ENCODE data around the gene SLC44A3. TPM values are rescaled to one million over a fixed set of nuclear protein-coding genes. Genes with fewer than 3 reads are reported as not detected.
A peak's percentile ranks its signal among the peaks of the same experiment; 100 is the strongest.

The SLC44A3 gene
- total and polyA plus RNA-seq, 11 donors: 1.3 to 8.8 (median 5.8) TPM

DNA sequence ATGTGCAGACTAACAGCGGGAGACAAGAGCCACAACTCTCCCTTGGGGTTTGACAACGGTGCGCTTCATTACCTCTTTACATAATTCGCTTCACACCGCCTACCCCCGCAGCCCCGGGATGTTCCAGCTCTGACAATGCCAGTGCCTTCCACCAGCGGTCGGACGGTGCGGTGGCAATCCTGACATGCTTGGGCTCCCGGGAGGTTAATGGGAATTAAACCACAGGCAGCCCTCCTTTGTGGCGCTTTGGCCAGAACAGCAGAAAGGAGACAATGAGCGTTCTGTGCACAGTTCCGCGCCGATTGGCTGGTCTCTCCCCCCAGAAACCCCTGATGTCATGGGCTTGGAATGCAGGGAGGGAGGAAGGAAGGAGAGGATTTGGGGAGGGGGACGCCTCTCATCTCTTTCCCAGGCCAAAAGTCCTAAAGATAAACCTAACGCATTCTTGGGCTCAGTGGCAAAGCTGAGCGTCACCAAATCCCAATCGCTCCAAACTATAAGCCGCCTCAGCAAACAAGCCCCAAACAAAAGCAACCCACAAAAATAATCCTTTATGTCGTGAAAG, 105.5 kb downstream of the SLC44A3 start:
- intact Hi-C loops (cut with DNase I): loop anchor here (1.0 to 10.0 kb wide), 13 partner anchors 37 to 119 kb away; no protein-coding TSS in a partner anchor
- Histone ChIP-seq H3K36me3 (peaks cover 0 to 3% (median 0%) of the 10 kb centered on the region in 9 donors), H3K27me3 (peaks cover 0 to 24% (median 0%) of the 10 kb centered on the region in 9 donors), H3K9me3 (no peaks in the 10 kb centered on the region), H3K27ac (peak overlapping the region; percentile 95 to 100 (median 97)), H3K4me1 (peaks cover 8 to 72% (median 55%) of the 10 kb centered on the region in 12 donors), H3K4me3 (peak overlapping the region; percentile 69 to 95 (median 80))
- 0 to 1% (median 1%) methylated on average over 20 to 23 of the region's 23 CpGs for WGBS, 4 donors
- DNase-seq: peak; percentile 73 to 87 (median 82)
- TF ChIP-seq, protein P1, sequence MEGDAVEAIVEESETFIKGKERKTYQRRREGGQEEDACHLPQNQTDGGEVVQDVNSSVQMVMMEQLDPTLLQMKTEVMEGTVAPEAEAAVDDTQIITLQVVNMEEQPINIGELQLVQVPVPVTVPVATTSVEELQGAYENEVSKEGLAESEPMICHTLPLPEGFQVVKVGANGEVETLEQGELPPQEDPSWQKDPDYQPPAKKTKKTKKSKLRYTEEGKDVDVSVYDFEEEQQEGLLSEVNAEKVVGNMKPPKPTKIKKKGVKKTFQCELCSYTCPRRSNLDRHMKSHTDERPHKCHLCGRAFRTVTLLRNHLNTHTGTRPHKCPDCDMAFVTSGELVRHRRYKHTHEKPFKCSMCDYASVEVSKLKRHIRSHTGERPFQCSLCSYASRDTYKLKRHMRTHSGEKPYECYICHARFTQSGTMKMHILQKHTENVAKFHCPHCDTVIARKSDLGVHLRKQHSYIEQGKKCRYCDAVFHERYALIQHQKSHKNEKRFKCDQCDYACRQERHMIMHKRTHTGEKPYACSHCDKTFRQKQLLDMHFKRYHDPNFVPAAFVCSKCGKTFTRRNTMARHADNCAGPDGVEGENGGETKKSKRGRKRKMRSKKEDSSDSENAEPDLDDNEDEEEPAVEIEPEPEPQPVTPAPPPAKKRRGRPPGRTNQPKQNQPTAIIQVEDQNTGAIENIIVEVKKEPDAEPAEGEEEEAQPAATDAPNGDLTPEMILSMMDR (IDR thresholded peaks at IDR 0.05): no peak
- peak in 1 of 2 donors; percentile 42 for TF ChIP-seq POLR2A (IDR thresholded peaks at IDR 0.05)
- peak; percentile 33 to 66 (median 56) for ATAC-seq

DNA sequence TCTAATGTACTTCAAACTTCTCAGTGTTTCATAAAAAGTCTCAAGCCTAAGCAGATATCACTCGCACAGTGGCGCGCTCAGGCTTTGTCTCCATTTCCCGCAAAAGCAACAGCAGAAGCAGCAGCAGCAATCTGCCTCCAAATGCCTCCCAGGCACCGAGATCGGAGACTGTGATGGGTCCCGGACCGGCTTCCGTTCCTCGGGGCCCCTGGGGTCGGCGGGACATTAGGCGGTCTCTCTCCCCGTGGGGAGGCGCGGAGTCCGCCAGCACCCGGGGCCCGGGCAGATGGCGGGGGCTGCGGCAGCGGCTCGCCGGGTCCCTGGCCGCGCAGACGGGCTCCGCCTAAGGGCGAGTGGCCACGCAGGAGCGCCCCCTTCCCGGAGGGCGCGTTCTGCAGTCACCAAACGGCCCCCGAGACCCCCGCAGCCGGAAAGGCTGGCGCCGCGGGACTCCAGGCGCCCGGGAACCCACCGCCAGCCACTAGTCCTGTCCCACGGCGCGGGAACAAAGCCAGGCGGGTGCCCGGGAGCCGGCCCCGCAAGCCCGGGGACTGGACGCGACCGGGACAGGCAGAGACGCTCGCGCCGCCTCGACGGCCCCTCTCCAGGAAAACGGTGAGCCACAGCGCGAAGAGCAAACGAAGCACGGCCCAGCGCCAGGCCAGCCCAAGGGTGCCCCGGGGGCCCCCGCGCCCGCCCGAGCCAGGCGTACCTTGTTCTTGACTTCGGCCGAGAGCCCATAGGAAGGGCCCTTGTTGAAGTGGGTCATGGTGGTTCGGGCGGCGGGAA, 106.2 kb downstream of the SLC44A3 start:
- Histone ChIP-seq H3K4me1 (peaks cover 8 to 65% (median 49%) of the 10 kb centered on the region in 12 donors), H3K36me3 (peaks cover 0 to 3% (median 0%) of the 10 kb centered on the region in 9 donors), H3K4me3 (peak overlapping the region; percentile 69 to 95 (median 80)), H3K27ac (peak overlapping the region; percentile 95 to 100 (median 97)), H3K9me3 (no peaks in the 10 kb centered on the region), H3K27me3 (peaks cover 0 to 24% (median 0%) of the 10 kb centered on the region in 9 donors)
- WGBS, 4 donors: 0 to 1% (median 0%) methylated on average over 11 to 78 of the region's 78 CpGs
- DNase-seq (peak; percentile 59 to 81 (median 66)), ATAC-seq (peak; percentile 13 to 67 (median 54))
- intact Hi-C loops (cut with DNase I): loop anchor here in 9 of 10 donors (1.0 to 10.0 kb wide), 13 partner anchors 36 to 118 kb away; no protein-coding TSS in a partner anchor
- TF ChIP-seq, protein P1 (IDR thresholded peaks at IDR 0.05): peak; percentile 16 to 65 (median 50)
- no peak for TF ChIP-seq POLR2A (IDR thresholded peaks at IDR 0.05)

DNA sequence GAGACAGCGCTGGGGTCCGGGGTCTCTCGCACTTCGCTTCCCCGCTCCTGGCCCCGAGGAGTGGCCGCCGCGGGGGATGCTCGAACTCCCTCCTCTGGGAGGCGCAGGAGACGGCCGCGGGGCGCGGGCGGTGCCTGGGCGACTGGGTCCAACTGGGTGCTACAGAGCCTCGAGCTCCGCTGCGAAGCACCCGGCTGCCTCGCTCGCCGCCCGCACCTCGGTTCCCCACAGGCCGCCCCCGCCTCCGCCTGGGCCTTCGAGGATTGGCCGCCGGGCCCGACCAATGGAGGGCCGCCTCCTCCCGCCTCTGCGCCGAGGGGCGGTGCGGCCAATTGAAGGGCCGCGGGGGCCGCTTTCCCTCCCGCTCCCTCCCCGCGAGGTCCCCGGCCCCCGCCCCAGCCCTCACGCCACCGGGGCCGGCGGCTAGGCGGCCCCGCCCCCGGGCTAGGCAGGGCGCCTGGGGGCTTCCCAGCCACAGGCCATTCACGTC, 106.8 kb downstream of the SLC44A3 start, which contains the start of gene CNN3:
Gene CNN3, minus strand, starts transcription at position 196 of the 490 bp plus-strand sequence. CDS start 216 bp downstream, outside the sequence.
- no peaks in the 10 kb centered on the region for H3K9me3 ChIP-seq
- H3K4me3 ChIP-seq: peak within 1 kb of the TSS; percentile 69 to 95 (median 80)
- H3K36me3 ChIP-seq: peaks cover 0 to 5% (median 0%) of the 10 kb centered on the region in 9 donors
- DNase-seq: peak; percentile 94 to 96 (median 95)
- H3K27me3 ChIP-seq: peaks cover 0 to 24% (median 0%) of the 10 kb centered on the region in 9 donors
- intact Hi-C loops (cut with DNase I): loop anchor here in 9 of 10 donors (1.0 to 10.0 kb wide), 13 partner anchors 35 to 118 kb away; no protein-coding TSS in a partner anchor
- ATAC-seq: peak; percentile 92 to 96 (median 94)
- H3K4me1 ChIP-seq: peaks cover 8 to 59% (median 43%) of the 10 kb centered on the region in 12 donors
- peak within 1 kb of the TSS; percentile 95 to 100 (median 97) for H3K27ac ChIP-seq
- 0% methylated on average over 17 to 57 of the region's 57 CpGs for WGBS, 4 donors
- peak; percentile 76 to 98 for TF ChIP-seq POLR2A (IDR thresholded peaks at IDR 0.05)
- TF ChIP-seq, protein P1 (IDR thresholded peaks at IDR 0.05): no peak

Data from heart left ventricle (tissue), 16 donors.